IPS-15b (cell line): ENCODE data around the gene CCBE1.

Experiments used
- H3K27me3 ChIP-seq: one replicate; pipeline ENCODE4 v1.6.1; 2013; ENCODE audit warnings: low read length; ENCODE audit not compliant: control insufficient read depth, insufficient read depth
- H3K36me3 ChIP-seq: one replicate; pipeline ENCODE4 v1.6.1; 2013; ENCODE audit warnings: low read length; ENCODE audit not compliant: control insufficient read depth, insufficient read depth
- H3K4me1 ChIP-seq: one replicate; pipeline ENCODE4 v1.6.1; 2013; ENCODE audit warnings: mild to moderate bottlenecking, low read length; ENCODE audit not compliant: control insufficient read depth, insufficient read depth
- H3K4me3 ChIP-seq: one replicate; pipeline ENCODE4 v1.5.1; 2013; ENCODE audit warnings: low read depth, low read length
- H3K9ac ChIP-seq: one replicate; pipeline ENCODE4 v1.6.1; 2013; ENCODE audit warnings: low read depth, mild to moderate bottlenecking, low read length
- H3K9me3 ChIP-seq: one replicate; pipeline ENCODE4 v1.6.1; 2013; ENCODE audit warnings: mild to moderate bottlenecking, low read length; ENCODE audit not compliant: control insufficient read depth, insufficient read depth

Gene CCBE1

DNA sequence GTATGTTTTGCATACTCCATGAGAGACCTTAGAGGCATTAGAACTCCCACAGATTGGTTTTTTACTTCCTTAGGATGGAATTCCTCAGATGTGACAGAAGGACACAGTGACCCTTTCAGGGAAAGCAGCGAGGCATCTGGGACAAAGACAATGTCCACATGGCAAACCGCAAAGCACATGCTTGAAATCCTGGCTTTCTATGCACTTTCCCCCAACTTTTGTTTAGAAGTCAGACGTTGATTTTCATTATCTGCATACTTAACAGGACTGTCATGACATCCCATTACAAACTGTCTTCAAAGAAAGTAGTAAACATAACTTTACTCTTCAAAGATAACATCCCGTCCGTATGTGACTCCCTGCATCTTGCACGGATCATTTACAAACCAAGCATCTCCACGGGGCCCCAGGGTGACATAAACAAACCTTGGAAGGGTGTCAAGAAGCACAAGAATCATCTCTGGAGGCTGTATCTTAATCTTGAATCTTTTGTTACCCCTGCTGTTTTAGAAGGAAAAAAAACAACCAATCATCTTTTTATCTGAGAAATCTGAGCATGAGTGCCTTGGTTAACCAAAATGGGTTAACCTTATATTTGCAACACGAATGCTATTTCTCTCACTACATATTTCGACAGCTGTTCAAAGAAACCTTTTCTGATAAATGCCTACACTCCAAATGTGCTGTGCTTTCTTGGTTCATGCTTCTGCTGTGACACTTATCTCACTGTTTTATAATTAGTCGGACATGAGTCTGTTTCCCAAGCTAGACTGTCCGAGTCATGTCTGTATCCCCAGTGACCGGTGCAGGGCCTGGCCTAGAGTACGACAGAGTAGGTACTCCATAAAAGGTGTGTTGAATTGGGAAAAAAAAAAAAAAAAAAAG, 90.8 kb downstream of the CCBE1 start:
- Histone ChIP-seq H3K36me3 (no peaks in the 10 kb centered on the region), H3K4me1 (no peaks in the 10 kb centered on the region), H3K9me3 (no peaks in the 10 kb centered on the region), H3K9ac (no peak overlapping the region), H3K4me3 (no peak overlapping the region), H3K27me3 (no peaks in the 10 kb centered on the region)

DNA sequence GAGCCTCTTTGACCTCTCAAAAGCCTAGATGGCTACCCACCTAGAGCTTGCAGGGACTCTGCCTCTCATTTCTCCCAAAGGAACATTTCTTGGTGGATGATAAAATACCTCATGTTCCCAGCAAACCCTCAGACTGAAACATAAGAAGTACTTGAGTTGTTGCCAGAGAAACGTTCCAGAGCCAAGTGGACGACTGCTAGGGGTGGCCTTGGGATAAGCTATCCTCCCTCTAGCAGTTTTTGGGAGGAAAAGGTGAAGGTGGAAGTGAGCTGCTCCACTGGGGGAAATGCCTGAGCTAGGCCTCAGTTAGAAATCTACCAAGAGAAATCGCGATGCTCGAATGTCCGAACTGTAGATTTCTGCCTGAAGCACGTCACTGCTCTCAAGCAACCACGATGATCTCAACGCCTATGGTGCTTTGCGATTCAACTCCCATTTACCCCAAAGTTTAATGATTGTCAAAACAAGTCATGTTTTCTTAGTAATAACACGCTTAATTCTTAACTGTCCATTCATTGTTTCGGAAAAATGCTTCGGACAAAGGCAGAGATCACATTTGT, 91.5 kb downstream of the CCBE1 start:
- Histone ChIP-seq H3K27me3 (no peaks in the 10 kb centered on the region), H3K4me3 (no peak overlapping the region), H3K9me3 (no peaks in the 10 kb centered on the region), H3K36me3 (no peaks in the 10 kb centered on the region), H3K4me1 (no peaks in the 10 kb centered on the region), H3K9ac (no peak overlapping the region)

DNA sequence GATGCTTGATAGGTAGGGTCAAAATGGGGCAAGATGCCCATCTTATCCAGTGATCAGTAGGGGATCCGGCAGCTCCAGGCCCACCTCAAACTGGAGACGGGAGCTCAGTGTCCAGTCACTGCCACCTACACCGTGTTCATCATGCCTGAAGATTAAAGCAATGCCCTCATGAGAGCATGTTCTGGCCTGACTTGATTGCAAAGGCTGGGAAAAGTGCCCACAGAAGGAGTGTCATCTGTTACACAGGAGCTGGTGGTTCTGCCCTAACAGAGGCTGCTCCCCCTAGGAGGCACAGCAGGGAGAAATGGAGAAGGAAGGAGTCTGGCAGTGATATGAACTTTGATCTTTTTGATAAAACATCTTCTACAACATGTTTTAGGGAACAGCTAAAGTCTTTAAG, 92.3 kb downstream of the CCBE1 start:
- no peak overlapping the region for H3K9ac ChIP-seq
- H3K4me3 ChIP-seq, result no peak overlapping the region
- H3K4me1 ChIP-seq, result no peaks in the 10 kb centered on the region
- no peaks in the 10 kb centered on the region for H3K9me3 ChIP-seq
- no peaks in the 10 kb centered on the region for H3K36me3 ChIP-seq
- H3K27me3 ChIP-seq, result no peaks in the 10 kb centered on the region

DNA sequence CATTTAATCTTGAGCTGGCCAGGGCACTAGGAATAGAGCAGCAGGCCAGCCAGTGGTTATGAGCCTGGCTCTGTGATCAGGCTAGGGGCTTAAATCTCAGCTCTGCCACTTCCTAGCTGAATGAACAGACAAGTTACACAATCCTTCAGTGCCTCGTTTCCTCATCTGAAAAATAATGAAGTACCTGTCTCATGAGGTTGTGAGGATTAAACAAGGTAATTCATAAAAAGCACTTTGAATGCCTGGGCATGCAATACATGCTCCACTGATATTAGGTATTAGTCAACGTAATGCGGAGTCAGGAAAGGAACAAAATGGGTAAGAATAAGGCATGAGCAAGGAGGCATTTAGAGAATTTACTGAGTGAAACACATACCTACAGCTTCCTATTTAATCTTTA, 100.2 kb downstream of the CCBE1 start:
- Histone ChIP-seq H3K4me3 (no peak overlapping the region), H3K9ac (no peak overlapping the region), H3K9me3 (no peaks in the 10 kb centered on the region), H3K4me1 (no peaks in the 10 kb centered on the region), H3K27me3 (no peaks in the 10 kb centered on the region), H3K36me3 (no peaks in the 10 kb centered on the region)

DNA sequence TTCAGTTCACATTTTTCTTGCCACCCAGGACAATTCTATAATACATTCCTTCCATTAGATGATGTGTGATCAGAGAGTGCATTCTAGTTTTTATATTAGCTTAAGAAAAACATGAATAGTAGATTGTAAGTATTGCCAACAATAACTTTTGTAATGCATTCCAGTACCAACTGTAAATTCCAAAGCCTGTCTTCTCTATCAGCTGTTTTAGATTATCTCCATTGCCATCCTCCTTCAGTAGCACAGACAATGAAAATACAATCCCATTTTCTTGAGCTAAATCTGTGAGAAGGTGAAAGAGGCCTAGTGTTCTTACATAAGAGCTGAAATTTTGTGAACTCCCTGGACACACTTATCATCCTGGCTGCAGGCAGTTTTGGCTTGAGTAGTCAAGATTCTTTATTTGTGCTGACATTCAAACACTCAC, 103.9 kb downstream of the CCBE1 start:
- Histone ChIP-seq H3K9ac (no peak overlapping the region), H3K27me3 (no peaks in the 10 kb centered on the region), H3K36me3 (no peaks in the 10 kb centered on the region), H3K4me1 (no peaks in the 10 kb centered on the region), H3K4me3 (no peak overlapping the region), H3K9me3 (no peaks in the 10 kb centered on the region)

DNA sequence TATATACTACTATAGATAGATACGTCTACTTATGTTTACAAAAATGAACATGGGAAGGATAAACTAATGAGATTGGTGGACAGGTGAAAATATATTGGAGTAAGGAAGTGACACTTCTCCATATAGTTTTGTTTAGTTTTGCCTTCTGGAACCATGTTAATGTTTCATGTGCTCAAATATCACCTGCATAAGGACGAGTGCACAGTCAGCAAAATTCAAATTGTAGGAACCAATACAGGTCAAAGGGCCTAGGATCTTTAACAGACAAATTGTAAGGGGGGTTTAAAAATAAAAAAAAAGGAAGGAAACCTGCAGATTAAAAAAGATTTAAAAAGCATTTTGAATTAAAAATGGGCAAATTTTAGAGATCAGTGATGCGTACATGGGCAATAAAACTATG, 104.6 kb downstream of the CCBE1 start:
- no peaks in the 10 kb centered on the region for H3K27me3 ChIP-seq
- no peaks in the 10 kb centered on the region for H3K9me3 ChIP-seq
- no peaks in the 10 kb centered on the region for H3K36me3 ChIP-seq
- no peaks in the 10 kb centered on the region for H3K4me1 ChIP-seq
- no peak overlapping the region for H3K9ac ChIP-seq
- H3K4me3 ChIP-seq, result no peak overlapping the region

DNA sequence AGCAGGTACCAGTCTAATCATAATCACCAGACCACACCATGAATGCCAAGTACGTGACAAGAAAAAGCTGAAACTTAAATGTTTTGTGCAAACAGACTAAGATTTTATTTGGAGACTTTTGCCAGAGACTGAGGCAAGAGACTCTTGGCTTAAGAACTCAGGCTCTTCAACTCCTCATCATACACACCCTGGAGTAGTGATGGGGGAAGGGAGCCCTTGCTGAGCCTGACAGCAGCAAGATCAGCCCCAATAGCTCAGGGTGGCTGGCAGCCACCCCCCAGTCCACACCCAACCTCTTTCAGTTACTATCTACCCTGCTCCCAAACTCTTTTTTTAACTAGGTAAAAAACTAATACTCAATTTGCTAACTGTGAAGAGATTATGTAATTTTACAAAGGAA, 114.8 kb downstream of the CCBE1 start:
- H3K36me3 ChIP-seq, result no peaks in the 10 kb centered on the region
- no peaks in the 10 kb centered on the region for H3K9me3 ChIP-seq
- no peaks in the 10 kb centered on the region for H3K27me3 ChIP-seq
- peaks cover 2% of the 10 kb centered on the region for H3K4me1 ChIP-seq
- no peak overlapping the region for H3K9ac ChIP-seq
- no peak overlapping the region for H3K4me3 ChIP-seq

DNA sequence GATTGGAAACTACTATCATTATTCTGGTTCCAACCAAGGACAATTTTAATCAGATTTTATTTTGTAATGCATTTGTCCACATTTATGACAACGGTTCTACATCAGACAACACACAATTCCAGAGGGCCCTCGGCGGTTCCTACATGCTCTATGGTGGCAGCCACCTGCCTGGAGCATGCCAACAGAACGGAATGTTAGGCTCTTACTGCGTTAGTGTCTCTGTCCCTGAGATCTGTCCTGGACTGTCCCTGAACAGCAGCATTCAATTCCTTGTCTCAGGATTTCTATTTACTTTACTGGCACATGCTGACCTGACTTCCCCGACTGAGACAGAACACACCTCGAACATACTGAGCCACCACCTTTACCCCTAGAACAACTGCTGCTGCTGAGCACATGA, 117.7 kb downstream of the CCBE1 start:
- no peaks in the 10 kb centered on the region for H3K36me3 ChIP-seq
- no peaks in the 10 kb centered on the region for H3K27me3 ChIP-seq
- peaks cover 2% of the 10 kb centered on the region for H3K4me1 ChIP-seq
- no peak overlapping the region for H3K4me3 ChIP-seq
- no peaks in the 10 kb centered on the region for H3K9me3 ChIP-seq
- no peak overlapping the region for H3K9ac ChIP-seq

DNA sequence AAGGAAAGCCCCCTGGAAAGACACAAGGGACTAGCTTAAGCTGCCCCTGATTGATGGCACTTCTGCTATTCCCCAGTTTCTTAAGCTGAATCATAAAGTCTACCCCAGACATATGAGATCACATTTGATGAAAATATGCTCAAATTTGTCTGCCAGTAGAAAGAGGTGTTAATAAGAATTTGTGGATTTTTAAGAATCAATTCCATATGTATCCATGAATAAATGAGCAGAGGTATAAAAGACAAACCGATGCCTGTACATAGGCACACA, 119.9 kb downstream of the CCBE1 start:
- H3K36me3 ChIP-seq, result no peaks in the 10 kb centered on the region
- H3K9ac ChIP-seq, result no peak overlapping the region
- H3K4me3 ChIP-seq, result no peak overlapping the region
- H3K4me1 ChIP-seq, result peaks cover 2% of the 10 kb centered on the region
- H3K27me3 ChIP-seq, result no peaks in the 10 kb centered on the region
- H3K9me3 ChIP-seq, result no peaks in the 10 kb centered on the region

DNA sequence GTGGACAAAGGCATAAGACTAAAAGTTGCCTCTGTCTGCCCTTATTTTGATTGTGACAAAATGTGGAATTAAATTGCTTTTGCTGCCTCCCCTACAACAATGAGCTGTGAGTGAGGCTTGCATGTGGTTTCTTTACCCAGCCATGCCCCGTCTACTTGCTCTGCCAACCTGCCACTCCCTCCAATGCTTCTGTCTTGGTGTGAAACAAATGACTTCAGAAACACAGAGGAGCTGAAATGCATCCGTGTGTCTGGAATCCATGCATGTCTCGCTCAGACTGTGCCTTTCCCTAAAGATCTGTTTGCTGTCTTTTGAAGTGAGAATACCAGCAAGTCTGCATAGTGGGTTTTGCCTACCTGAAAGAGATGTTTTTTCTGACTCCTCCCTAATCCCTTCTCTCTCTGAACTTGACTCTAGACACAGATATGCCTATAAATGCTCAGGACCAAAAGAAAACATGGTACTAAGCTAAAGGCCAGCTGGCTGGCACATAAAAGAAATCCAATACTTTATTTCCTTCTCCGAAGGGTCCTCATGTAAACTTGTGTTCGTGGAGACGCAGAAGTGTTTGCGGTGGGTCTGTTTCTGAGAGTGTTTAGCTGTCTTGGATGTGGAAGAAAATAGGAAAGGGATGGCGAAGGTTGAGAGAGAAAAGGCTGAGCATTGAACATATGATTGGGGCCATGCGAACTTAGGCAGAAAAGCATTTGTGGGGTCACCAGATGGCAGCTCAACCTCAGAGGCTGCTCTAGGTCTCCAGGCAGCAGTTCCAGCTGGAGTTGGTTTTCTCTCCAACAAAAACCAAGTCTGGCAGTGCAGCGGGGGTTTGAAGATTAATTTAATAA, 120.5 kb downstream of the CCBE1 start:
- H3K36me3 ChIP-seq, result no peaks in the 10 kb centered on the region
- H3K27me3 ChIP-seq, result no peaks in the 10 kb centered on the region
- no peak overlapping the region for H3K9ac ChIP-seq
- no peaks in the 10 kb centered on the region for H3K9me3 ChIP-seq
- peaks cover 2% of the 10 kb centered on the region for H3K4me1 ChIP-seq
- H3K4me3 ChIP-seq, result no peak overlapping the region

DNA sequence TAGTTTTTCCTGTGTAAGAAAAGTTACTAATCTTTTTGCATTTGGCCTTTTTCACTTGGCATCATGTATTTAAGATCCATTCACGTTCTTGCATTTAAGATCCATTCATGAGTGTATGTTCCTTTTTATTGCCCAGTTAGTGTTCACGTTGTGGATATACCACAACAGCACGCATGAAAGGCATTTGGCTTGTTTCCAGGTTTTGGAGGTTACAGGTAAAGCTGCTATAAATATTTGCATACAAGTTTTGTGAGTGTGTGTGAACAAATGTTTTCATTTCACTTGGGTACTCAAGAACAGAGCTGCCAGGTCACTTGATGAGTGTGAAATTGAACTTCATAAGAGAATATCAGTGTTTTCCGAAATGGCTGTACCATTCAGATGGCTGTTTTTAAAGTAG, 121.2 kb downstream of the CCBE1 start:
- no peaks in the 10 kb centered on the region for H3K27me3 ChIP-seq
- H3K36me3 ChIP-seq, result no peaks in the 10 kb centered on the region
- no peak overlapping the region for H3K9ac ChIP-seq
- no peaks in the 10 kb centered on the region for H3K9me3 ChIP-seq
- peaks cover 2% of the 10 kb centered on the region for H3K4me1 ChIP-seq
- H3K4me3 ChIP-seq, result no peak overlapping the region

DNA sequence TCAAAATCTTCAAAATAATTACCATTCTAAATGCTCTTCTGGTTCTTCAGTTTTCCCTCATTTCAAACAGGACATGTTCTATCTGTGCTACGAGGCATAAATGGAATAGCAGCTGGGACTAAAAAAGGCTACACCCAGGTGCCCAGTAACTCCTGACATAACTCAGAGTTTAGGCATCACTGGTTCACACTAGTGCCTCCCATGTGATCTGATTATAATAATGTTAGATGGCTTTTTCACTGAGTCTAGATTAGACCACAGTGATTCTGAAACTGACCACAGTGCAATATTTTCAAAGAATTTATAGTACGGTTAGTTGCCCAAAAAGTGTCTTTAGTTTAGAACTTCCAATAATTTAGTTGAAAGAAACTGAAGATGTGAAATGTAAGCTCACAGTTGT, 123.3 kb downstream of the CCBE1 start:
- H3K27me3 ChIP-seq, result no peaks in the 10 kb centered on the region
- no peaks in the 10 kb centered on the region for H3K36me3 ChIP-seq
- H3K4me3 ChIP-seq, result no peak overlapping the region
- no peak overlapping the region for H3K9ac ChIP-seq
- H3K4me1 ChIP-seq, result peaks cover 3% of the 10 kb centered on the region
- no peaks in the 10 kb centered on the region for H3K9me3 ChIP-seq
